Prostate gland (tissue), 2 donors: ENCODE data around the gene XPO6.
A peak's percentile ranks its signal among the peaks of the same experiment; 100 is the strongest.

ENCODE experiments used
- CTCF ChIP-seq, 4 experiments: fragments of 200-600 bp in 2 of 4; fragments of 450-650 bp in 2 of 4; sonication (generic) in 2 of 4; IDR thresholded peaks; 1 replicate in 3 of 4; 2 replicates in 1 of 4; pipeline ENCODE4 v1.5.1; 2016 to 2019; ENCODE audit warnings: antibody characterized with exemption in 4 of 4, mild to moderate bottlenecking in 2 of 4, moderate library complexity in 2 of 4
- POLR2A ChIP-seq: fragments of 450-650 bp; IDR thresholded peaks from one replicate; pipeline ENCODE4 v1.6.1; 2016; ENCODE audit warnings: antibody characterized with exemption, mild to moderate bottlenecking
- POLR2AphosphoS5 ChIP-seq: sonication (generic); formaldehyde crosslinking; IDR thresholded peaks from one replicate; pipeline ENCODE4 v1.6.1; 2017; ENCODE audit warnings: antibody characterized with exemption

- TF ChIP-seq POLR2AphosphoS5 (peak; percentile 6), CTCF (IDR thresholded peaks at IDR 0.05) (no peak), POLR2A (no peak)
Observed at GRCh38 chr16:28140788-28141618, 70.8 kb downstream of the XPO6 start.
